Naive thymus-derived CD4-positive, alpha-beta T cell (primary cell): ENCODE measurements around the gene DRICH1. TPM values are rescaled to one million over a fixed set of nuclear protein-coding genes. Genes with fewer than 3 reads are reported as not detected.

Experiments
- ATAC-seq: fragments of 150-1000 bp; cut with Tn5 transposase; 2 replicates; pipeline ENCODE4 v1.10.0; 2021; ENCODE audit warnings: mild to moderate bottlenecking, moderate library complexity
- CTCF ChIA-PET: fragments of 350-600 bp; sonication (Branson Sonifier 250); formaldehyde crosslinking; loops from one replicate; lab custom pipeline; 2021; ENCODE audit warnings: antibody characterized with exemption; lab: Charles Lee
- POLR2A ChIA-PET: fragments of 350-600 bp; sonication (Branson Sonifier 250); formaldehyde crosslinking; loops from one replicate; lab custom pipeline; 2021; ENCODE audit warnings: antibody characterized with exemption, inconsistent platforms; lab: Charles Lee
- DNase-seq, 9 donors: peaks; one replicate each; pipeline versions ENCODE4 v3.0.0 to v3.0.0-alpha.2; 2020 to 2022; ENCODE audit warnings: mixed read lengths in 1 of 9
- H3K27ac ChIP-seq: one replicate; pipeline ENCODE4 v1.7.0; 2013; ENCODE audit warnings: mild to moderate bottlenecking, low read depth, low read length, moderate library complexity
- H3K27me3 ChIP-seq, 2 donors: one replicate each; pipeline ENCODE4 v1.7.0; 2013; ENCODE audit warnings: low read length in 2 of 2, mild to moderate bottlenecking in 2 of 2, moderate library complexity in 2 of 2; ENCODE audit not compliant: control insufficient read depth in 2 of 2, insufficient read depth in 2 of 2
- H3K36me3 ChIP-seq, 3 experiments: 1 replicate in 2 of 3; 2 replicates in 1 of 3; pipeline ENCODE4 v1.7.0; 2013; ENCODE audit warnings: low read length in 3 of 3, mild to moderate bottlenecking in 3 of 3, moderate library complexity in 1 of 3; ENCODE audit not compliant: insufficient read depth in 3 of 3, control insufficient read depth in 2 of 3
- H3K4me1 ChIP-seq, 2 donors: one replicate each; pipeline ENCODE4 v1.7.0; 2013; ENCODE audit warnings: low read length in 2 of 2, mild to moderate bottlenecking in 2 of 2, moderate library complexity in 1 of 2; ENCODE audit not compliant: control insufficient read depth in 2 of 2, insufficient read depth in 2 of 2
- H3K4me3 ChIP-seq: 2 replicates; pipeline ENCODE4 v1.7.0; 2013; ENCODE audit warnings: mild to moderate bottlenecking, low read length
- H3K9me3 ChIP-seq, 3 experiments: 1 replicate in 2 of 3; 2 replicates in 1 of 3; pipeline ENCODE4 v1.7.0; 2013; ENCODE audit warnings: low read length in 3 of 3; ENCODE audit not compliant: control insufficient read depth in 2 of 3
- H3K27ac Mint-ChIP-seq, 9 donors: one replicate each; pipeline ENCODE4 v1.8.0; 2020 to 2022; ENCODE audit warnings: mixed read lengths in 9 of 9, mild to moderate bottlenecking in 8 of 9, moderate library complexity in 5 of 9, inconsistent platforms in 2 of 9
- H3K27me3 Mint-ChIP-seq, 5 donors: one replicate each; pipeline ENCODE4 v1.8.0; 2021 to 2022; ENCODE audit warnings: mixed read lengths in 5 of 5, mild to moderate bottlenecking in 1 of 5
- H3K36me3 Mint-ChIP-seq, 5 donors: one replicate each; pipeline ENCODE4 v1.8.0; 2020 to 2022; ENCODE audit warnings: mixed read lengths in 5 of 5, mild to moderate bottlenecking in 3 of 5, inconsistent platforms in 1 of 5
- H3K4me1 Mint-ChIP-seq, 7 donors: one replicate each; pipeline ENCODE4 v1.8.0; 2020 to 2022; ENCODE audit warnings: mixed read lengths in 7 of 7, mild to moderate bottlenecking in 3 of 7, inconsistent platforms in 1 of 7
- H3K4me3 Mint-ChIP-seq, 10 donors: one replicate each; pipeline ENCODE4 v1.8.0; 2020 to 2022; ENCODE audit warnings: mild to moderate bottlenecking in 10 of 10, mixed read lengths in 10 of 10, moderate library complexity in 6 of 10, inconsistent platforms in 2 of 10
- H3K9me3 Mint-ChIP-seq, 11 donors: one replicate each; pipeline ENCODE4 v1.8.0; 2020 to 2022; ENCODE audit warnings: mixed read lengths in 11 of 11, mild to moderate bottlenecking in 4 of 11, inconsistent platforms in 1 of 11, moderate library complexity in 1 of 11
- intact Hi-C, 2 donors: fragments of 100-400 bp; cut with micrococcal nuclease; formaldehyde crosslinking; loops; one replicate each; pipeline ENCODE4 v1.15.1; 2023
- polyA plus RNA-seq, 2 donors: library from polyadenylated mRNA; unstranded; fragments of 300-500 nt; fragmentation: Illumina TruSeq; gene quantifications; one replicate each; pipeline ENCODE4 v1.2.3, GENCODE V29; 2021
- total RNA-seq, 6 experiments: library from RNA in 5 of 6; stranded (reverse) in 5 of 6; gene quantifications; 1 replicate in 5 of 6; 2 replicates in 1 of 6; pipeline ENCODE4 v1.2.3 and lab custom pipeline; 2021 to 2026

Gene DRICH1
- total and polyA plus RNA-seq, 7 experiments from 2014 or later, result 0.58 to 3.7 (median 2.1) TPM; not detected in 2

- H3K4me1 Mint-ChIP-seq, result no peaks in the 10 kb centered on the region
- no peak overlapping the region for H3K4me3 Mint-ChIP-seq
- CTCF ChIA-PET, result no interaction called here
- intact Hi-C loops, result loop anchor here in 1 of 2 donors (10.0 kb wide), 1 partner anchor 144 kb away; the partner anchor contains the start of genes C22orf15 and CHCHD10
- ATAC-seq, result no peak
- Histone ChIP-seq H3K27ac (no peak overlapping the region), H3K27me3 (no peaks in the 10 kb centered on the region), H3K9me3 (no peaks in the 10 kb centered on the region), H3K36me3 (no peaks in the 10 kb centered on the region), H3K4me1 (no peaks in the 10 kb centered on the region), H3K4me3 (no peak overlapping the region)
- H3K9me3 Mint-ChIP-seq, result no peaks in the 10 kb centered on the region
- no peak overlapping the region for H3K27ac Mint-ChIP-seq
- POLR2A ChIA-PET, result no interaction called here
- H3K27me3 Mint-ChIP-seq, result peaks cover 0 to 4% (median 0%) of the 10 kb centered on the region in 5 donors
- H3K36me3 Mint-ChIP-seq, result peaks cover 0 to 26% (median 2%) of the 10 kb centered on the region in 5 donors
- DNase-seq, result no peak
These were observed 10.9 kb downstream of the DRICH1 start for GRCh38 chr22:23621082-23621780.

GRCh38 chr22:23613193-23613972 lies 18.7 kb downstream of the DRICH1 start:
- Histone ChIP-seq H3K27ac (no peak overlapping the region), H3K4me3 (no peak overlapping the region), H3K4me1 (no peaks in the 10 kb centered on the region), H3K9me3 (no peaks in the 10 kb centered on the region), H3K36me3 (no peaks in the 10 kb centered on the region), H3K27me3 (no peaks in the 10 kb centered on the region)
- Mint-ChIP-seq H3K36me3 (peaks cover 0 to 26% (median 0%) of the 10 kb centered on the region in 5 donors), H3K27me3 (no peaks in the 10 kb centered on the region), H3K4me1 (peaks cover 0 to 19% (median 0%) of the 10 kb centered on the region in 7 donors), H3K27ac (no peak overlapping the region), H3K4me3 (no peak overlapping the region), H3K9me3 (no peaks in the 10 kb centered on the region)
- intact Hi-C loops, result no loop called here
- ChIA-PET POLR2A (no interaction called here), CTCF (no interaction called here)
- DNase-seq, result no peak
- ATAC-seq, result no peak

- no peaks in the 10 kb centered on the region for H3K36me3 ChIP-seq
- H3K4me1 ChIP-seq, result no peaks in the 10 kb centered on the region
- POLR2A ChIA-PET, result no interaction called here
- H3K27ac ChIP-seq, result no peak overlapping the region
- DNase-seq, result no peak
- peak overlapping the region in 1 of 10 donors; percentile 27 for H3K4me3 Mint-ChIP-seq
- no peaks in the 10 kb centered on the region for H3K27me3 ChIP-seq
- no peaks in the 10 kb centered on the region for H3K27me3 Mint-ChIP-seq
- CTCF ChIA-PET, result no interaction called here
- no peaks in the 10 kb centered on the region for H3K9me3 ChIP-seq
- intact Hi-C loops, result no loop called here
- no peaks in the 10 kb centered on the region for H3K9me3 Mint-ChIP-seq
- H3K27ac Mint-ChIP-seq, result peak overlapping the region in 3 of 9 donors; percentile 60 to 68 (median 62)
- no peak for ATAC-seq
- no peak overlapping the region for H3K4me3 ChIP-seq
- peaks cover 0 to 8% (median 0%) of the 10 kb centered on the region in 5 donors for H3K36me3 Mint-ChIP-seq
- H3K4me1 Mint-ChIP-seq, result peaks cover 0 to 19% (median 0%) of the 10 kb centered on the region in 7 donors
These were observed 21.9 kb downstream of the DRICH1 start for GRCh38 chr22:23609983-23610781.

DNA sequence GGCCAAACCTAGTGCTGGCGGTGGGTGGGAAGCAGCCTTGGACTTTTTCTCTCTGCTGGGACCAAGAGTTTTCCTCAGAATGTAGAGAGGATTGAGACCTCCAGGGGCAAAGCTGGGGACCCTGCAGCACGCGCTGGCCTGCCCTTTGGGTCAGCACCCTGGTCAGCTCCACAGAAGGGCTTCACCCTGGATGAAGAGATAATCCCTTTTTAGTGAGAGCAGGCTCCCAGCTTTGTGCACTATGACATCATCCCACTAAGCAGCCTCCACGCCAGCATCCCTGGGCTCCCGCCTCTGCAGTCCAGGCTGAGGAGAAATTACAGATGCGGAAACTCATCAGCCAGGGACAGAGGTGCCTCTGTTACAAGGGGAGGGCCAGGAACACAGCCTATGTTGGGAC lies 23.5 kb downstream of the DRICH1 start:
- ChIA-PET POLR2A (no interaction called here), CTCF (no interaction called here)
- no peak overlapping the region for H3K4me3 Mint-ChIP-seq
- H3K36me3 Mint-ChIP-seq, result peaks cover 0 to 8% (median 0%) of the 10 kb centered on the region in 5 donors
- H3K4me1 Mint-ChIP-seq, result peaks cover 0 to 19% (median 0%) of the 10 kb centered on the region in 7 donors
- Histone ChIP-seq H3K4me1 (no peaks in the 10 kb centered on the region), H3K27ac (no peak overlapping the region), H3K27me3 (no peaks in the 10 kb centered on the region), H3K9me3 (no peaks in the 10 kb centered on the region), H3K4me3 (no peak overlapping the region), H3K36me3 (no peaks in the 10 kb centered on the region)
- H3K27ac Mint-ChIP-seq, result no peak overlapping the region
- intact Hi-C loops, result no loop called here
- no peaks in the 10 kb centered on the region for H3K9me3 Mint-ChIP-seq
- peaks cover 0 to 2% (median 0%) of the 10 kb centered on the region in 5 donors for H3K27me3 Mint-ChIP-seq
- ATAC-seq (no peak), DNase-seq (no peak)

DNA sequence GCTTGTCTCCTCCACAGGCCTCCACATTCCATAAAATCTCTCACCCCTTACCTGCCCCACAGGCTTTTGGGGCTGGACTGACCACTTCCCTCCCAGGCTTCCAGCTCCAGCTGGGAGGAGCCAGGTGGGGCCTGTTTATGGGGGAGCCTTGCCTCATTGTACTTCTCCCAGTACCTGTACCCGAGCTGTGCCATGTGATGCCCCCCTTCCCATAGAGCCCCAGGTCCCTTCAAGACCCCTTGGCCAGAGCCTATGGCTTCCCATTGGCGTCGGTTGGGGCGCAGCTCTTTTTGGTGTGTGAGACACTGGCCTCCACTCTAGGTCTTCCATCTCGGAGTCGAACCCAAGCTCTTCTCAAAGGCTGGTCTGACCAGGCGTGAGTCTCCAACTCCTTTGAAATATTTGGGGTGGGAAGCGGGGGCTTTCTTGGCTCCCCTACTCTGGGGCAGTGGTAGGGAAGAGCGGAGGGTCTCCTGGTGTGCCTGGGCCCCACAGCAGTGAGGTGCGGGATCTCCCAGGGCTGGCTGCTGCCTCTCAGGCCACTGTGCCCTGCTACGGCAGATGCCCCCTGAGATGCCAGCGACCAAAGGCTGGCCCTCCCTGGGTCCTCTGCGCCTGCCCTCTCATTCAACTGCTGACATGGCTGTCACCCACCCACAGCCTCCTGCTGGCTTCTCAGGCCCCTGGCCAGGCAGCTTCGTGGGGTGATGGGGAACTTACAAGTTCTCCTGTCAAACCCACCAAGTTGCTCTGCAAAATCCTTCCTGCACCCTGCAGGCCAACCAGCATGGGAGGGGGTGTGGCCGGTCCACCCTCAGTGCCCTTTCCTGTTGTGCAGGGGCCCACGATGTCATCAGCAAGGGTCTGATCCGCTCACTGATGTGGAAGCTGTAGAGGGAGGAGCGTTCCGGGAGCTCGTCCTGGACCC lies 25.7 kb downstream of the DRICH1 start:
- ATAC-seq, result no peak
- no peak for DNase-seq
- no peaks in the 10 kb centered on the region for H3K36me3 ChIP-seq
- no peak overlapping the region for H3K4me3 Mint-ChIP-seq
- no peaks in the 10 kb centered on the region for H3K9me3 ChIP-seq
- peak overlapping the region in 1 of 9 donors; percentile 36 for H3K27ac Mint-ChIP-seq
- H3K27ac ChIP-seq, result no peak overlapping the region
- H3K9me3 Mint-ChIP-seq, result no peaks in the 10 kb centered on the region
- H3K27me3 Mint-ChIP-seq, result peaks cover 0 to 2% (median 0%) of the 10 kb centered on the region in 5 donors
- no peak overlapping the region for H3K4me3 ChIP-seq
- peaks cover 0 to 8% (median 0%) of the 10 kb centered on the region in 5 donors for H3K36me3 Mint-ChIP-seq
- ChIA-PET CTCF (interaction anchor here (1.5 kb wide), 1 partner anchor 245 kb away, joined by 4 read pairs; no protein-coding TSS in a partner anchor), POLR2A (interaction anchor here (0.6 kb wide), 1 partner anchor 1176 kb away, joined by 3 read pairs; no protein-coding TSS in a partner anchor)
- H3K27me3 ChIP-seq, result no peaks in the 10 kb centered on the region
- peaks cover 0 to 17% (median 0%) of the 10 kb centered on the region in 7 donors for H3K4me1 Mint-ChIP-seq
- H3K4me1 ChIP-seq, result no peaks in the 10 kb centered on the region
- intact Hi-C loops, result no loop called here
